GM21381 (cell line): ENCODE data around the gene UBA3.

Experiments
- ATAC-seq: cut with Tn5 transposase; IDR thresholded peaks from one replicate; pipeline ENCODE4 v1.9.1; 2021; ENCODE audit warnings: mild to moderate bottlenecking, moderate library complexity; ENCODE audit not compliant: unreplicated experiment

The UBA3 gene

GRCh38 chr3:69080233-69080920, at the start of gene UBA3:
TSS of gene UBA3 (minus strand) at chr3:69080365. CDS start at chr3:69080353, 12 bp downstream.
- peak; percentile 46 for ATAC-seq

GRCh38 chr3:69129531-69129930, 49.4 kb upstream of the UBA3 start:
- no peak for ATAC-seq

DNA sequence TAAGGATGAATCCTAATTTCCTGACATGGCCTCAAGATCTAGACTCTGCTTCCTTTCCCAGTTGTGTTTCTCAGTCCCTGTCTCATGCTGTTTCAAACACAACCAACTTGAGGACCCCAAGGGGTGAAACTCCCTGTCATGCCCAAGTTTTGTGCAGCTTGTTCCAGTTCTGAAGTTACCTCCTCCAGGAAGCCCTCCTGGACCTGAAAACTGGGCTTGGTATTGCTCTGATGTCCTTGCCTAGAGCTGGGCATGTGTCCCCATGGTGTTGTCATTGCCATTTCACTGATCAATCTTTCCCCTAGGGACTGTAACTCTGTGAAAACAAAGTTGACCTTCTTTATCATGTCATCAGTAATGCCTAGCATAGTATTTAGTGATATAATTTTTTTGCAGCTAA, 48.3 kb upstream of the UBA3 start:
- ATAC-seq = no peak

DNA sequence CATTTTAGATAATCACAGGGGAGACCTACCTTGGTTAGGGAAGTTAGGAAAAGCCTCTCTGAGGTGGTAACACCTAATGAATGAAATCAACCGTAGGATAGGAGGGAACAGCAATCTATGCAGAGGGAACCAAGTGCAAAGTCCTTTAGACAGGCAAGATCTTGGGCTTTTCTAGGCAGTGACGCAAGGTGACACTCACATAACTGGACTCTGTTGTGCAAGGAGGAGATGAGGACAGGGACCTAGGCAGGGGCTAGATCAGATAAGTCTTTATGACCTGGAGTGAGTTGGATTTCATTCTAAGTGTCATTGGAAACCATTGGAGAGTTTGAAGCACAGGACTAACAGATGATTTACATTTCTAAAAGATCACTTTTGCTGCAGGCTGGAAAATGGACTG, 46.8 kb upstream of the UBA3 start:
- no peak for ATAC-seq

- no peak for ATAC-seq
These were observed 46.1 kb upstream of the UBA3 start for GRCh38 chr3:69126216-69126615.

DNA sequence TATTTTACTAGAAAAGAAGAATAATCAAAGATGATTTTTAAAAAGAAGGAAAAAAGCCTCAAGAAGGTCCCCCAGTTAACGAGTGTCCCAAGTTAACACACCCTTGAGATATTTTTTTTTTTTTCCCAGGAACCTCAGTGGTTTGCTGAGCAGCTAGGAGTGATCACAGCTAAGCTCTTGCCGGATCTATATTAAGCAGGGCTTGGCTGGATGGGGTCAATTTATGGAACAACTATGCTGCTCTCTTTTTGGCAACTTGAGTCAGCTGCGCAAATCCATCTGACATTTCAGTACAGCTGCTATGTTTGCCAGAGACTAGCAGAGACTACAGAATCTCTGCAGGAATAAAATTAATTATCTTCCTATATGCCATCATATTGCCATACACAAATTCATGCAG, 42.2 kb upstream of the UBA3 start, which contains the start of gene LMOD3:
Gene LMOD3, minus strand, starts transcription at position 193 of the 400 bp plus-strand sequence. CDS start 209 bp downstream, outside the sequence.
- ATAC-seq = no peak

DNA sequence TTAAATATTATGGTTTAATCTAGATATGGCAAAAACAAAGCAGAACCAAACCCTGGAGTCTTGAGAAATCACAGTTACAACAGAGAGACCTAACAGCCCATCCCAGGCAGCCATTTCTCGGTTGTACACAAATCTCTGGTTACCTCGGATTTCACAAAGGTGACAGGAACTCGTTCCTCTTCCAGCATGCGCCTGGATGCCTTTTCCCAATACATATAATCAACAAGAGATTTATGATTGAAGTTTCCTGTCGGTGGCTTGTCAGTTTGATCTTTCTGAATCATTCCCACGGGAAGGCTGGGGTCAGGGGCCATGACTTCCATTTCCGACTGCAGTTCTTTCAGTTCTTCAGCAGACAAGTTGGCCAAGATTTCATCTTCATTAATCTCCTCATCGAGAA, 41.8 kb upstream of the UBA3 start:
- no peak for ATAC-seq

DNA sequence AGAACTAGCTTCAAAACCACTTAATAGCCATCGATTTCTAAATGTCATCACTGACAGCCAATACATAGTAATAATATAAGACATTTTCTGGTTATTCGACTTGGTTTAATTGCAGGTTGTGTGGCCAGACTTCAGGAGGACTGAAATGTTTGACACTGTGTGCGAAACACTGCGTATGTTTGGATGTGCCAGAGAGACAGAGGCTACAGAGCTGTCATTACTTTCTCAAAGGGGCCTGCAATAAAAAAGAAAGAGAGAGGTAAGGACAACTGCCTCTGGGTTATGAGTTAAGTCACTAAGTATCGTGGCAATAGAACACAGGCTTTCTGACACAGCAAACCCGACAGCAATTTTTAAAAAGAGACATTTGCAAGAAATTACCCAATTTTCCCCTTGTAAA, 41.3 kb upstream of the UBA3 start:
- ATAC-seq = no peak

- ATAC-seq = peak; percentile 66
These were observed 40.8 kb upstream of the UBA3 start for GRCh38 chr3:69120879-69121464.

- no peak for ATAC-seq
These were observed 39.5 kb upstream of the UBA3 start for GRCh38 chr3:69119681-69120080.

- no peak for ATAC-seq
These were observed 39.0 kb upstream of the UBA3 start for GRCh38 chr3:69119138-69119537.

DNA sequence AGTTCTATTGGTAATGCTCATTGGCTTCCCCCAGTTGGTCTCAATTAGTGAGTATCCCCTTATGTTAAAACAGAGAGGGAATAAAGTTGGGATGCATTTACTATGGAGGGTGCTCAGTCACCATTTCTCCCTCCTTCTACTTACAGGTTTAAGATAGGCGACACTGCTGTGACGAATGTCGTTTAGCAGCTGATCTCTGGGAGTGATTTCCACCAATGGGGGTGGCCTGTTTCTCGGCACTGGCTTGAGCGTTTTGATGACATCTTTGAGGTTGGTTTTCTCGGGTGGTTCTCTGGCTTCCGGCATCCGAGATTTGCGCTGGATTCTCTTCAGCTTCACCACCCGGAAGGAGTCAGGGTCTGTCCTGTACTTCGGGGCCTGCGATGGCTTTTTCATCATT, 38.4 kb upstream of the UBA3 start:
- ATAC-seq = no peak

- no peak for ATAC-seq
These were observed 36.7 kb upstream of the UBA3 start for GRCh38 chr3:69116897-69117296.

GRCh38 chr3:69116162-69116561, 36.0 kb upstream of the UBA3 start:
- ATAC-seq = no peak

DNA sequence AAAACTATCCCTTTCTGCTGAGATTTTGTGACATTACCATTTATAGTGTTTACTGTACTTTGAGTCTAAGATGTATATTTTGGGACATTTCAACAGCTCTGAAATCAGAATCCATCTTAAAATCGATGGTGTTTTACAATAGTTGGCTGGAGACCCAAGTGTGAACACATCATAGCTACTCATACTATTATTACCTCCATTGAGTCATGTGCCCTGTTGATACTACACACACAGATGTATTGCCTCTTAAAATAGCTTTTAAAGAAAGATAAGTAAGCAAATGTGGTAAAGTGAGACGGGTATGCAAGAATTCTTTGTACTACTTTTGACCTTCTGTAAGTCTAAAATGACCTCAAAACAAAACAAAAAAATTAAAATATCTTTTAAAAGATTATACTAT, 35.6 kb upstream of the UBA3 start:
- no peak for ATAC-seq

DNA sequence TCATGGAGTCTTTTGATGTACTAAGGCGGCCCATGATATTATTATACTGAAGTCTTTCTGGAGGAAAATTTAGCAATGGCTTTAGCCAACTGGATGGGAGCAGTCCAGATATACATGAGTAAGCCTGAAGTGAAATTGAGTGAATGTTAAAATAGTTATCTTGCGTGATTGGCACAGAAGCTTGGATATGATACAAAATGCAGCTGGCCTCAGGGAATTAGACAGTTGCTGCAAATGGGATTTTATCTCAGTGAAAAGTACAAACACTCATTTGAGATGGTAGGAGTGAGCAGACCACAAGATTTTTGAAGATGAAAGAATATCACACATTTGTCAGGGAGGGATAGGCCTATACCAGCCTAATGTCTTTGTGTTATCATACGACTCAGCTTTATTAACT, 33.4 kb upstream of the UBA3 start:
- ATAC-seq = no peak

DNA sequence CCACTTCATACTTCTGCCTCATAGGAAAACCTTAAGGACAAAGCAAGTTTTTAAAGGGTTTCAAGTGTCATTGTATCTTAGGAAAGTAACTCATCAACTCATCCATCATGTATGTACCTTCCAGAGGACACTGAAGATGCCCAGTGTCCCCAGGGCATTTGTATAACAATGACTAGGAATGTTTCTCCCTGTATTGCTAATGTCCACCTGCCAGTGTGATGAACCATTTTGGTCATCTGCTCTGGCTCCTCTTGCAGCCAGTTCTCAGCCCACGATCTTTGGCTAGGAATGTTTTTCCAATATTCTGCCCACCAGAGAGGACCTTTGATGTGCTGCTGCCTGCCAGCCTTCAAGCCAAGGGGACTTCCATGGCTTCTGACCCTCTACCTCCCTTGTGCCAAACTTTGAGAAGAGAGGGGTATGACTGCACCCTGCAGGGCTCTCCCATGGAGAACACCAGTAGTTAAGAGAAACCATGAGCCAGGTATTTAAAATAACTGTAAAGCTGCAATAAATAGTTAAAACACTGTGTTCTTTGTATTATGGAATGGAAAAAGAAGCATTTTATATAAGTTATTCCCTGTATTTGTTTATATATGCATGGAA, 30.9 kb upstream of the UBA3 start:
- no peak for ATAC-seq

- no peak for ATAC-seq
These were observed 28.6 kb upstream of the UBA3 start for GRCh38 chr3:69108811-69109210.

- ATAC-seq = no peak
These were observed 27.7 kb upstream of the UBA3 start for GRCh38 chr3:69107841-69108240.

DNA sequence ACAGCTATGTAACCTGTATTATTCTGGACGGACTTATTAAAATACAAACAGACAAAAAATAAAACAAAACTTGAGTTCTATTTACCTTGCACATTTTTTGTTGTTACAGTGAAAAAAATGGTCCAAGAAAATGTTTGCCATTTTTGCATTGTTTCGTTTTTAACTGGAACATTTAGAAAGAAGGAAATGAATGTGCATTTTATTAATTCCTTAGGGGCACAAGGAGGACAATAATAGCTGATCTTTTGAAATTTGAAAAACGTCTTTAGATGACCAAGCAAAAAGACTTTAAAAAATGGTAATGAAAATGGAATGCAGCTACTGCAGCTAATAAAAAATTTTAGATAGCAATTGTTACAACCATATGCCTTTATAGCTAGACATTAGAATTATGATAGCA, 25.2 kb upstream of the UBA3 start:
- ATAC-seq = no peak

- ATAC-seq = no peak
These were observed 24.4 kb upstream of the UBA3 start for GRCh38 chr3:69104586-69104985.

DNA sequence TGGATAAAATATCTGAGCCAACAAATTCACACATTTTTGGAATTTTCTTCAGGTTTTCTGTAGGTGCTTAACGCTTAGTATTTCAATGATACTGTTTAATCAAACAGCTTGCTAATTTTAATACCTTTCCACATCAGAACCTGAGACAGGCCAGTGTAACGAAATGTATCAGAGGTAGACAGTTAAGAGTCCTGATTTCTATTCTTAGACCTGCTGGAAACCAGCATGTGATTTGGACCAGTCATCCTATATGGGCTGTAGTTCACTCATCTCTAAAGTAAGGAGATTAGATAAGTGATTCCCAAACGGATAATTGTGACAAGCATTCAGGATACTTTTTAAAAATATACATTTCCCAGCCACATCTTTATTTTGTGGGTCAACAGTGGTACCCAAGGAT, 23.0 kb upstream of the UBA3 start:
- ATAC-seq = no peak
